Measurements from ENCODE around the gene GOLT1A. TPM values are rescaled to one million over a fixed set of nuclear protein-coding genes. Genes with fewer than 3 reads are reported as not detected.

GOLT1A gene
- total and polyA plus RNA-seq, 2 of the 8 experiments (the other 6 are each of a cell fraction or from before 2014, with no cell fraction given) = 7.5 to 8.5 TPM

DNA sequence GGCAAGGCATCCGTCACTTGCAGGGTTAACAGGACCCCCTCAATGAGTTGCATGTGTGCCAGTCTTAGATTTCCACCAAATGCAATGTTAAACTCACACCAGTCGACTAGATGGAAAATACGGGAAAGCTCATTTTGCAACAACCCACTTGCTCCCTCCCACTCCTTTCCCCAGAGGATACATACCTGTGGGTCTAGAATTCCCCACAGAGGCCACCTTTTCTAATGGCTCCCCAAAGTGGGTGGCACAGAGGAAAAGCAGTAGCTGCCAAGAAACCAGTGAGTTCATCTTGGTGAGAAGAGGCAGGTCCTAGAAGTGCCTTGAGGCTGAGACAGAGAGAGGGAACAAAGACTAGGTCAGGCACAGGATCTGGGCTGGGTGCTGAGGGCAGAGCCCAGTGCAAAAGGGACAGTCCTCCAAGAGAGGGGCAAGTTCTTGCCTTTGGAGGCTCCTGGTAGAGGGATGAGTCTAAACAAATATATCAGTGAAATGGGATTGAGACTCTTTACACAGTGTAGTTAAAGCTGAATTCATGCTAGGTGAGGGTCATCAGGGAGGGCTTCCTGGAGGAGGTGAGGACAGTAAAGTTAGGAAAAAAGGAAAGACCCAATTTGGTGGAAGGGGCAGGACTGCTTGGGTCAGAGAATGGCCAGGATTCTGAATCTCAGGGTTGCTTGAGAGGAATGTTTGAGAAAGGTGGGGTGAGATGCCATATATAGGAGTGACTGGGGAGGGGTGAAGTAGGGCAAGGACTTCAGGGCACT lies 21.0 kb downstream of the GOLT1A start (continued):
- TF ChIP-seq, protein P1, sequence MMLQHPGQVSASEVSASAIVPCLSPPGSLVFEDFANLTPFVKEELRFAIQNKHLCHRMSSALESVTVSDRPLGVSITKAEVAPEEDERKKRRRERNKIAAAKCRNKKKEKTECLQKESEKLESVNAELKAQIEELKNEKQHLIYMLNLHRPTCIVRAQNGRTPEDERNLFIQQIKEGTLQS (IDR thresholded peaks at IDR 0.05; ENCODE audit: insufficient read depth, low read depth, low read length) = no peak
- TF ChIP-seq POLR2AphosphoS5 (IDR thresholded peaks at IDR 0.05; ENCODE audit: low read depth, low read length) (no peak), ZNF274 (IDR thresholded peaks at IDR 0.05; ENCODE audit: borderline replicate concordance, extremely low read depth, low read length) (no peak), SIN3A (conservative IDR thresholded peaks at IDR 0.05 in 1 of 2, IDR thresholded peaks at IDR 0.05 in 1 of 2; ENCODE audit: low read depth in 1 of 2, low read length in 2 of 2) (no peak), TAF1 (IDR thresholded peaks at IDR 0.05; ENCODE audit: low read depth, low read length) (no peak), BRCA1 (IDR thresholded peaks at IDR 0.05; ENCODE audit: low read depth, low read length) (no peak), CEBPB (IDR thresholded peaks at IDR 0.05; ENCODE audit: low read depth, low read length) (no peak), BACH1 (IDR thresholded peaks at IDR 0.05; ENCODE audit: low read length) (no peak), CBX8 (IDR thresholded peaks at IDR 0.05; ENCODE audit: borderline replicate concordance, low read depth, low read length) (no peak), RAD21 (IDR thresholded peaks at IDR 0.05 in 1 of 2, conservative IDR thresholded peaks at IDR 0.05 in 1 of 2; ENCODE audit: low read depth in 2 of 2, low read length in 2 of 2) (no peak), SIRT6 (IDR thresholded peaks at IDR 0.05; ENCODE audit: low read length) (no peak), KDM4A (IDR thresholded peaks at IDR 0.05; ENCODE audit: low read depth, low read length, severe bottlenecking) (no peak)
